ENCODE results near the gene WTIP. TPM values are rescaled to one million over a fixed set of nuclear protein-coding genes. Genes with fewer than 3 reads are reported as not detected.
"Not testable (repeated sequence)": the region's sequence is repeated elsewhere in the genome, so short reads cannot be mapped to it uniquely, and the experiment has no call there.

The WTIP gene
- total RNA-seq, 1 experiment from 2014 or later: 39.5 TPM

GRCh38 chr19:34478496-34478895 lies 3.1 kb upstream of the WTIP start:
- not testable (repeated sequence) for DNase-seq (ENCODE audit: low spot score)

GRCh38 chr19:34479396-34479795 lies 2.2 kb upstream of the WTIP start:
- DNase-seq (ENCODE audit: low spot score): no peak

GRCh38 chr19:34480491-34480890 lies 1.1 kb upstream of the WTIP start:
- no peak for DNase-seq (ENCODE audit: low spot score)

- no peak for DNase-seq (ENCODE audit: low spot score)
These were observed 362 bp downstream of the WTIP start for GRCh38 chr19:34481861-34482379.

GRCh38 chr19:34482380-34483250 lies 1.1 kb downstream of the WTIP start:
- no peak for DNase-seq (ENCODE audit: low spot score)

GRCh38 chr19:34484328-34484727 lies 2.8 kb downstream of the WTIP start:
- no peak for DNase-seq (ENCODE audit: low spot score)

GRCh38 chr19:34485831-34486230 lies 4.3 kb downstream of the WTIP start:
- no peak for DNase-seq (ENCODE audit: low spot score)

GRCh38 chr19:34487651-34488051 lies 6.1 kb downstream of the WTIP start:
- no peak for DNase-seq (ENCODE audit: low spot score)

GRCh38 chr19:34489175-34489574 lies 7.6 kb downstream of the WTIP start:
- DNase-seq (ENCODE audit: low spot score): no peak

GRCh38 chr19:34490141-34490766 lies 8.7 kb downstream of the WTIP start:
- no peak for DNase-seq (ENCODE audit: low spot score)

GRCh38 chr19:34493038-34493648 lies 11.6 kb downstream of the WTIP start:
- no peak for DNase-seq (ENCODE audit: low spot score)

GRCh38 chr19:34493649-34494044 lies 12.1 kb downstream of the WTIP start:
- DNase-seq (ENCODE audit: low spot score): no peak

GRCh38 chr19:34494601-34495000 lies 13.0 kb downstream of the WTIP start:
- DNase-seq (ENCODE audit: low spot score): no peak

GRCh38 chr19:34495416-34495815 lies 13.9 kb downstream of the WTIP start:
- DNase-seq (ENCODE audit: low spot score): no peak

GRCh38 chr19:34497112-34497805 lies 15.7 kb downstream of the WTIP start:
- no peak for DNase-seq (ENCODE audit: low spot score)

- DNase-seq (ENCODE audit: low spot score): no peak
These were observed 17.7 kb downstream of the WTIP start for GRCh38 chr19:34499155-34499834.

- no peak for DNase-seq (ENCODE audit: low spot score)
These were observed 19.1 kb downstream of the WTIP start for GRCh38 chr19:34500656-34501120.

GRCh38 chr19:34501339-34502320 lies 20.1 kb downstream of the WTIP start:
- peak; percentile 83 for DNase-seq (ENCODE audit: low spot score)

GRCh38 chr19:34502582-34503411 lies 21.2 kb downstream of the WTIP start:
- no peak for DNase-seq (ENCODE audit: low spot score)

All from A172 (cell line).